HFF-Myc (cell line): Measurements from ENCODE around the gene ABHD1.

Source experiments
- DNase-seq: peaks from one replicate; pipeline ENCODE4 v3.0.0-alpha.2; 2011; ENCODE audit warnings: low read depth; ENCODE audit errors: extremely low read depth
- H3K4me3 ChIP-seq: replicated peaks from 2 replicates; pipeline ENCODE4 v1.5.1; 2011; ENCODE audit warnings: low read depth, mild to moderate bottlenecking, control low read depth, low read length
- TF ChIP-seq, protein P1 (sequence below): IDR thresholded peaks from 2 replicates; pipeline ENCODE4 v1.5.1; 2012; ENCODE audit warnings: mild to moderate bottlenecking, low read depth, low read length, control low read depth; ENCODE audit errors: missing control alignments

Gene ABHD1

DNA sequence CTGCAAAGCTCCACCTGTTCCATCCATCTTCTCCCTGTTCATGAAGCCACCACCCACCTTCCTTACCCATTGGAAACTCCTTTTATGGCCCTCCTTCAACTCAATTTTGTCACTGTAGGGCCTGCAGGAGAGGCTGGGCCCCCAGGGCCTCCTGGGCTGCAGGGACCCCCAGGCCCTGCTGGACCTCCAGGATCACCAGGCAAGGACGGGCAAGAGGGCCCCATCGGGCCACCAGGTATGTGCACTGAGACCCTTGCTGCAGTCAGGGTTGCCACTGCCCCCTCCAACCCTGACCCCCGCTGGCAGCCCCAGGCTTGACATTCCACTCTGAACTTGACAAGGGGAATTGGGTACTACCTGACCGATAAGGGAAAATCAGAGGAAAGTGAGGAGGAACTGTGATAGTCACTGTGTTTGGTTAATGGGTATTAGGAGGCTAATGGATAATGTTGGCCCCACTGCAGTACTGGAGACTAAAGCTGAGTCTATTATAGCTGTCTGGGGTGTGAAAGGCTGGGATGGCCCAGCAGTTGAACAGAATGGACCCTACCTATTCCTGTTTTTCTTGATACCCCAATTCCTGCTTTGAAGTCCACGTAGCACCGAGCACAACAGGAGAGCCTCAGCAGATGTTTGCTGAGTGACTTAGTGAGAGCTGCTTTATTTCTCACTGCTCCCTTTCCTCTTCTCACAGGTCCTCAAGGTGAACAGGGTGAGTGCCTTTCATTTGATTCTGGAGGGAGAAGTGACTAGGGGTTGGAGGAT is 39.1 kb upstream of the ABHD1 start:
- no peak for DNase-seq
- no peak overlapping the region for H3K4me3 ChIP-seq

DNA sequence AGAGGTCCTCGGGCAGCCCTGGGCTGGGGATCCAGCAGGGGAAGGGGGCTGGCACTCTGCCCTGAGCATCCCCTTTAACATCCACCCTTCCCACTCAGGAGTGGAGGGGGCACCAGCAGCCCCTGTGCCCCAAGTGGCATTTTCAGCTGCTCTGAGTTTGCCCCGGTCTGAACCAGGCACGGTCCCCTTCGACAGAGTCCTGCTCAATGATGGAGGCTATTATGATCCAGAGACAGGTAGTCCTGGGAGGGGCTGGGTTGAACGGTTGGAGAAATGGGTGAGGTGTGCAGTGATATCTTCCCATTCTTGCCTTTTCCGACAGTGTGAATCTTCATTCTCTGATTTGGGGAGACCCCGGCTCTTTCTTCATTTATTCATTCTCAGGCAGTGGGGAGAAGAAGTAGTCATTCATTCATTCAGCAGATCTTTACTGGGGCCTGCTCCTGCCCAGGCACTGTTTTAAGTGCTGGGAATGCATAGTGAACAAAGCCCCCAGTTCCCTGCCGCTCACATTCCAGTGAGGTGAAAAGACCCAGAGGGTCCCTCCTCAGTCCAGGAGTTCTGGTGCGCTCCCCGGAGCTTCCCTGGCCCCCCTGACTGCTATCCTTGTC is 38.4 kb upstream of the ABHD1 start:
- TF ChIP-seq, protein P1, sequence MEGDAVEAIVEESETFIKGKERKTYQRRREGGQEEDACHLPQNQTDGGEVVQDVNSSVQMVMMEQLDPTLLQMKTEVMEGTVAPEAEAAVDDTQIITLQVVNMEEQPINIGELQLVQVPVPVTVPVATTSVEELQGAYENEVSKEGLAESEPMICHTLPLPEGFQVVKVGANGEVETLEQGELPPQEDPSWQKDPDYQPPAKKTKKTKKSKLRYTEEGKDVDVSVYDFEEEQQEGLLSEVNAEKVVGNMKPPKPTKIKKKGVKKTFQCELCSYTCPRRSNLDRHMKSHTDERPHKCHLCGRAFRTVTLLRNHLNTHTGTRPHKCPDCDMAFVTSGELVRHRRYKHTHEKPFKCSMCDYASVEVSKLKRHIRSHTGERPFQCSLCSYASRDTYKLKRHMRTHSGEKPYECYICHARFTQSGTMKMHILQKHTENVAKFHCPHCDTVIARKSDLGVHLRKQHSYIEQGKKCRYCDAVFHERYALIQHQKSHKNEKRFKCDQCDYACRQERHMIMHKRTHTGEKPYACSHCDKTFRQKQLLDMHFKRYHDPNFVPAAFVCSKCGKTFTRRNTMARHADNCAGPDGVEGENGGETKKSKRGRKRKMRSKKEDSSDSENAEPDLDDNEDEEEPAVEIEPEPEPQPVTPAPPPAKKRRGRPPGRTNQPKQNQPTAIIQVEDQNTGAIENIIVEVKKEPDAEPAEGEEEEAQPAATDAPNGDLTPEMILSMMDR = no peak
- no peak for DNase-seq
- H3K4me3 ChIP-seq = peak overlapping the region; percentile 39

More for the DNA sequence above, 39.1 kb upstream of the ABHD1 start:
- TF ChIP-seq, protein P1 = no peak

DNA sequence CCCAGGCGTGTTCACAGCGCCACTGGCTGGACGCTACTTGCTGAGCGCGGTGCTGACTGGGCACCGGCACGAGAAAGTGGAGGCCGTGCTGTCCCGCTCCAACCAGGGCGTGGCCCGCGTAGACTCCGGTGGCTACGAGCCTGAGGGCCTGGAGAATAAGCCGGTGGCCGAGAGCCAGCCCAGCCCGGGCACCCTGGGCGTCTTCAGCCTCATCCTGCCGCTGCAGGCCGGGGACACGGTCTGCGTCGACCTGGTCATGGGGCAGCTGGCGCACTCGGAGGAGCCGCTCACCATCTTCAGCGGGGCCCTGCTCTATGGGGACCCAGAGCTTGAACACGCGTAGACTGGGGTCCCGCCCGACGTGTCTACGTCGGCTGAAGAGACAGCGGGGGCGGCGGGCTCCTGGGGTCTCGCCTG is 37.9 kb upstream of the ABHD1 start:
- no peak for DNase-seq
- TF ChIP-seq, protein P1 = peak; percentile 40
- peak overlapping the region; percentile 39 for H3K4me3 ChIP-seq

DNA sequence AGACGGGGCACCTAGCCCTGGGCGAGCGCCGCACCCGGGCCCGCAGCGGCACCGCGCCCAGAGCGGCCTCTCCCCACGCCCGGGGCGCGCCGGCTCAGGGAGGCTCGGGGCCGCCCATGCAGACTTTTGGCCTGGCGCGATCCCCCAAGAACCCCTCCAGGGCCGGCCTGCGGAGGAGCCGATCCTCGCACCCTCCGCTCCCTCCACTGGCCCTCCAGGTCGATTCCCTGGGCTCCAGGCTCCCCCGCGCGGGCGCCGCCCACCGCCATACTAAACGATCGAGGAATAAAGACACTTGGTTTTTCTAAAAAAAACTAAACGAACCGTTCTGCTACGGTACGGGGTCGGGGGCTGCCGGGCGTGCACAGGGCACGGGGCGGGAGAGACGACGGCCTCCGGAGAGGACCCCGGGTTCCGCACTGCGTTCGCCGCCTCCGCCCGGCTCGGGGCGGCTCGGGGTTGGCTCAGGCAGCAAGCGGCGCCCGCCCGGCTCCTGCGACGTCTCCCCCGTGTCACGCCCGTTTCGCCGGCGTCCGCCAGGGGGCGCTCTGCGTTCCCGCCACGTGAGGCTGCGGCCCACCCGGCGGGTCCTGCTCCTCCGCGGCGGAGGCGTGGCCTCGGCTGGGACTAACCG is 37.4 kb upstream of the ABHD1 start:
- H3K4me3 ChIP-seq = peak overlapping the region; percentile 60
- DNase-seq = no peak
- TF ChIP-seq, protein P1 = peak; percentile 61

DNA sequence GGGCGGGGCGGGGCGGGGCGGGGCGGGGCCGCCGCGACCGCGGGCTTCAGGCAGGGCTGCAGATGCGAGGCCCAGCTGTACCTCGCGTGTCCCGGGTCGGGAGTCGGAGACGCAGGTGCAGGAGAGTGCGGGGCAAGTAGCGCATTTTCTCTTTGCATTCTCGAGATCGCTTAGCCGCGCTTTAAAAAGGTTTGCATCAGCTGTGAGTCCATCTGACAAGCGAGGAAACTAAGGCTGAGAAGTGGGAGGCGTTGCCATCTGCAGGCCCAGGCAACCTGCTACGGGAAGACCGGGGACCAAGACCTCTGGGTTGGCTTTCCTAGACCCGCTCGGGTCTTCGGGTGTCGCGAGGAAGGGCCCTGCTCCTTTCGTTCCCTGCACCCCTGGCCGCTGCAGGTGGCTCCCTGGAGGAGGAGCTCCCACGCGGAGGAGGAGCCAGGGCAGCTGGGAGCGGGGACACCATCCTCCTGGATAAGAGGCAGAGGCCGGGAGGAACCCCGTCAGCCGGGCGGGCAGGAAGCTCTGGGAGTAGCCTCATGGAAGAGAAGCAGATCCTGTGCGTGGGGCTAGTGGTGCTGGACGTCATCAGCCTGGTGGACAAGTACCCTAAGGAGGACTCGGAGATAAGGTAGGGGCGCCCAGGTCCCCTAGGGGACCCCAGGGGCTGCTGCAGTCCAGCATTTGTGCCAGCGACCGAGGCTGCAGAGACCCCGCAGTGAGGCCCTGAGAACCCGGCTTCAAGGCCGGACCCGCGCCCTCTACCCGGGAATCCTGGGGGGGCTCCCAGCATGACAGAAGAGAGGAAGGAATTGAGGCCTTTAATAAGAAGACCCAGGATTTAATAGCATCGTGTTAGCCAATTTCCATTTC is 36.7 kb upstream of the ABHD1 start, which contains the start of gene KHK:
KHK (plus strand) TSS at position 49 of the 870 bp plus-strand sequence; CDS start at position 537, 488 bp downstream.
- DNase-seq = no peak
- TF ChIP-seq, protein P1 = no peak
- H3K4me3 ChIP-seq = peak within 1 kb of the TSS; percentile 60

DNA sequence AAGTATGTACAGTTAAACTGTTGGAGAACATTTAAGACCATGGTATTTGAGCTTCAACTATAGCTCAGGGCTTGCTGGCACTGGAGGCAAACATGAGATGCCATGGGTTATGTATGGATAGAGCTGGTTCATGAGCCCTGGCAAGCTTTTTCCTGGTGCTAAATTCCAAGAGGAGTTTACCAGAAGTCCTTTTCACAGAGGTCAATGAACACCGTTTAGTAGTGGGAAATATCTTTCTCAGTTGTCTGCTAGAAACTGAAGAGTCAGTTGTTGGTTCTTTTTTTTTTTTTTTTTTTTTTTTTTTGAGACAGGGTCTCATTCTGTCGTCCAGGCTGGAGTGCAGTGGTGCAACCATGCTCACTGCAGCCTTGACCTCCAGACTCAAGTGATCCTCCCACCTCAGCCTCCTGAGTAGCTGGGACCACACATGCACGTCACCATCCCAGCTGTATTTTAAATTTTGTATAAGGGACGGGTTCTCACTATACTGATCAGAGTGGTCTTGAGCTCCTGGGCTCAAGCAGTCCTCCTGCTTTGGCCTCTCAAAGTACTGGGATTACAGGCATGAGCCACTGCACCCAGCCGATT is 35.7 kb upstream of the ABHD1 start:
- TF ChIP-seq, protein P1 = no peak
- H3K4me3 ChIP-seq = peak overlapping the region; percentile 60
- no peak for DNase-seq
